B cell (primary cell): ENCODE data around the gene ATAD5. TPM values are rescaled to one million over a fixed set of nuclear protein-coding genes. Genes with fewer than 3 reads are reported as not detected.

Experiments used
- ATAC-seq: fragments of 200-7000 bp; cut with Tn5 transposase; one replicate; pipeline ENCODE4 v1.10.0; 2021; ENCODE audit warnings: low read depth, mild to moderate bottlenecking, moderate number of reproducible peaks, moderate library complexity
- CTCF ChIA-PET: fragments of 350-600 bp; sonication (Branson Sonifier 250); formaldehyde crosslinking; loops from one replicate; lab custom pipeline; 2021; ENCODE audit warnings: antibody characterized with exemption, inconsistent platforms; lab: Charles Lee
- POLR2A ChIA-PET: fragments of 350-600 bp; sonication (Branson Sonifier 250); formaldehyde crosslinking; loops from one replicate; lab custom pipeline; 2021; ENCODE audit warnings: antibody characterized with exemption; lab: Charles Lee
- DNase-seq: peaks from one replicate; pipeline ENCODE4 v3.0.0; 2013
- H2AFZ ChIP-seq: 2 replicates; pipeline ENCODE4 v1.6.1; 2012; ENCODE audit warnings: mild to moderate bottlenecking, low read depth, low read length; ENCODE audit not compliant: insufficient read depth, poor library complexity, severe bottlenecking
- H3K27ac ChIP-seq, 2 donors: 1 replicate in 1 of 2; 2 replicates in 1 of 2; pipeline ENCODE4 v1.5.1; 2012 to 2013; ENCODE audit warnings: low read length in 2 of 2, mild to moderate bottlenecking in 2 of 2, moderate library complexity in 1 of 2
- H3K27me3 ChIP-seq, 4 experiments: fragments of 200-600 bp in 1 of 4; sonication (generic) in 1 of 4; replicated peaks in 1 of 4; 1 replicate in 2 of 4; 2 replicates in 2 of 4; pipeline versions ENCODE4 v1.6.1 to v1.7.0; 2013 to 2016; ENCODE audit warnings: low read length in 3 of 4, mild to moderate bottlenecking in 2 of 4, mixed read lengths in 1 of 4, moderate library complexity in 1 of 4; ENCODE audit not compliant: insufficient read depth in 4 of 4, control insufficient read depth in 3 of 4; ENCODE audit errors: control extremely low read depth in 1 of 4
- H3K36me3 ChIP-seq, 2 experiments: replicated peaks in 1 of 2; 1 replicate in 1 of 2; 2 replicates in 1 of 2; pipeline versions ENCODE4 v1.6.1 to v1.7.1; 2013; ENCODE audit warnings: low read length in 1 of 2; ENCODE audit not compliant: insufficient read depth in 2 of 2, control insufficient read depth in 1 of 2; ENCODE audit errors: control extremely low read depth in 1 of 2, extremely low read depth in 1 of 2
- H3K4me1 ChIP-seq, 2 donors: fragments of 200-600 bp in 1 of 2; sonication (generic) in 1 of 2; 1 replicate in 1 of 2; 2 replicates in 1 of 2; pipeline versions ENCODE4 v1.5.1 to v1.6.1; 2013 to 2017; ENCODE audit warnings: low read length in 2 of 2; ENCODE audit not compliant: control insufficient read depth in 2 of 2, insufficient read depth in 2 of 2
- H3K4me2 ChIP-seq: replicated peaks from 2 replicates; pipeline ENCODE3; 2012; ENCODE audit warnings: mild to moderate bottlenecking, low read depth, low read length; ENCODE audit not compliant: poor library complexity, severe bottlenecking
- H3K4me3 ChIP-seq, 5 experiments: fragments of 200-600 bp in 1 of 5; sonication (generic) in 1 of 5; 1 replicate in 3 of 5; 2 replicates in 2 of 5; pipeline versions ENCODE4 v1.5.1 to v1.7.0; 2011 to 2016; ENCODE audit warnings: low read length in 4 of 5, mild to moderate bottlenecking in 4 of 5, low read depth in 2 of 5, control low read depth in 1 of 5, moderate library complexity in 1 of 5; ENCODE audit not compliant: insufficient read depth in 1 of 5; ENCODE audit errors: control extremely low read depth in 1 of 5, extremely low read depth in 1 of 5
- H3K79me2 ChIP-seq: fragments of 200-600 bp; sonication (generic); one replicate; pipeline ENCODE4 v1.6.0; 2016; ENCODE audit warnings: low read length; ENCODE audit not compliant: control insufficient read depth, insufficient read depth
- H3K9ac ChIP-seq: fragments of 200-600 bp; sonication (generic); 2 replicates; pipeline ENCODE4 v1.6.1; 2017; ENCODE audit warnings: mild to moderate bottlenecking, low read length, moderate library complexity
- H3K9me3 ChIP-seq, 3 donors: one replicate each; pipeline versions ENCODE4 v1.6.1 to v1.7.1; 2013; ENCODE audit warnings: low read length in 2 of 3; ENCODE audit not compliant: control insufficient read depth in 2 of 3, insufficient read depth in 1 of 3; ENCODE audit errors: control extremely low read depth in 1 of 3
- H4K20me1 ChIP-seq: 2 replicates; pipeline ENCODE4 v1.6.0; 2012; ENCODE audit warnings: mild to moderate bottlenecking, low read length; ENCODE audit not compliant: insufficient read depth, control insufficient read depth, poor library complexity, severe bottlenecking
- H3K27ac Mint-ChIP-seq: one replicate; pipeline ENCODE4 v1.8.0; 2021; ENCODE audit warnings: mixed read lengths
- H3K27me3 Mint-ChIP-seq: one replicate; pipeline ENCODE4 v1.8.0; 2021; ENCODE audit warnings: mixed read lengths
- H3K4me1 Mint-ChIP-seq: one replicate; pipeline ENCODE4 v1.8.0; 2021; ENCODE audit warnings: mixed read lengths
- H3K4me3 Mint-ChIP-seq: one replicate; pipeline ENCODE4 v1.8.0; 2021; ENCODE audit warnings: mixed read lengths
- H3K9me3 Mint-ChIP-seq: one replicate; pipeline ENCODE4 v1.8.0; 2022; ENCODE audit warnings: mixed read lengths; ENCODE audit not compliant: insufficient read depth
- CTCF ChIP-seq: fragments of 200-600 bp; IDR thresholded peaks from one replicate; pipeline ENCODE4 v1.8.0; 2022; ENCODE audit warnings: antibody characterized with exemption, mild to moderate bottlenecking
- EZH2 ChIP-seq: IDR thresholded peaks from 2 replicates; pipeline ENCODE4 v1.6.1; 2012; ENCODE audit warnings: borderline replicate concordance, low read depth, mild to moderate bottlenecking, moderate library complexity, low read length; ENCODE audit not compliant: insufficient read depth, poor library complexity, severe bottlenecking
- WGBS: methylation state at CpG from one replicate; pipeline ENCODE4 v1.1.5; 2013; ENCODE audit warnings: missing lambda C conversion rate; ENCODE audit not compliant: insufficient coverage; 5-methylcytosine and 5-hydroxymethylcytosine counted together
- intact Hi-C: fragments of 100-400 bp; cut with micrococcal nuclease; formaldehyde crosslinking; loops from one replicate; pipeline ENCODE4 v1.10.0; 2022
- polyA plus RNA-seq: library from polyadenylated mRNA; depleted of rRNA; stranded (reverse); fragments of >200 nt; gene quantifications from 2 replicates; pipeline ENCODE4 v1.2.3, GENCODE V29; 2012
- total RNA-seq, 2 donors: library from RNA; stranded (reverse); fragments of 120-200 nt in 1 of 2; gene quantifications; 1 replicate in 1 of 2; 2 replicates in 1 of 2; pipeline versions ENCODE4 v1.2.3 to v1.2.4, GENCODE V29; 2013 to 2022

Gene ATAD5
- total and polyA plus RNA-seq, 2 donors (not counting 1 experiment from before 2014, with no cell fraction given): 1.2 to 7.3 TPM

GRCh38 chr17:30894236-30894635 is 62.5 kb downstream of the ATAD5 start:
- Mint-ChIP-seq H3K4me3 (no peak overlapping the region), H3K27ac (no peak overlapping the region), H3K27me3 (no peaks in the 10 kb centered on the region), H3K9me3 (no peaks in the 10 kb centered on the region), H3K4me1 (no peaks in the 10 kb centered on the region)
- Histone ChIP-seq H4K20me1 (no peaks in the 10 kb centered on the region), H3K36me3 (peaks cover 3 to 10% of the 10 kb centered on the region in 2 experiments), H3K4me3 (no peak overlapping the region), H3K4me2 (no peak overlapping the region), H3K27me3 (no peaks in the 10 kb centered on the region), H3K9me3 (no peaks in the 10 kb centered on the region), H3K79me2 (peaks cover 5% of the 10 kb centered on the region), H3K27ac (no peak overlapping the region), H2AFZ (no peak overlapping the region), H3K9ac (no peak overlapping the region), H3K4me1 (no peaks in the 10 kb centered on the region)
- WGBS: 100% methylated on average over 1 of the region's 3 CpGs
- TF ChIP-seq CTCF (no peak), EZH2 (no peak)
- DNase-seq (no peak), ATAC-seq (no peak)
- ChIA-PET POLR2A (no interaction called here), CTCF (interaction anchor here (1.4 kb wide), 1 partner anchor 479 kb away, joined by 5 read pairs; no protein-coding TSS in a partner anchor)
- intact Hi-C loops: no loop called here

GRCh38 chr17:30897311-30897710 is 65.5 kb downstream of the ATAD5 start:
- peaks cover 0 to 1% (median 0%) of the 10 kb centered on the region in 3 donors for H3K9me3 ChIP-seq
- peaks cover 5% of the 10 kb centered on the region for H4K20me1 ChIP-seq
- peaks cover 7% of the 10 kb centered on the region for H3K79me2 ChIP-seq
- ChIA-PET POLR2A (no interaction called here), CTCF (no interaction called here)
- no peak overlapping the region for H3K4me2 ChIP-seq
- H3K27ac ChIP-seq: no peak overlapping the region
- no peak overlapping the region for H3K4me3 ChIP-seq
- Mint-ChIP-seq H3K4me1 (peaks cover 3% of the 10 kb centered on the region), H3K9me3 (no peaks in the 10 kb centered on the region), H3K27me3 (no peaks in the 10 kb centered on the region), H3K4me3 (no peak overlapping the region), H3K27ac (no peak overlapping the region)
- 100% methylated on average over 3 of the region's 5 CpGs for WGBS
- peaks cover 12 to 23% of the 10 kb centered on the region in 2 experiments for H3K36me3 ChIP-seq
- H3K27me3 ChIP-seq: no peaks in the 10 kb centered on the region
- ATAC-seq (no peak), DNase-seq (no peak)
- no peak for TF ChIP-seq CTCF
- no peak for TF ChIP-seq EZH2
- no peaks in the 10 kb centered on the region for H3K4me1 ChIP-seq
- no peak overlapping the region for H3K9ac ChIP-seq
- H2AFZ ChIP-seq: no peak overlapping the region
- intact Hi-C loops: no loop called here
